ENCODE measurements around the gene PROCR.
"Not testable (repeated sequence)": the region's sequence is repeated elsewhere in the genome, so short reads cannot be mapped to it uniquely, and the experiment has no call there.

- TF ChIP-seq, protein P1, sequence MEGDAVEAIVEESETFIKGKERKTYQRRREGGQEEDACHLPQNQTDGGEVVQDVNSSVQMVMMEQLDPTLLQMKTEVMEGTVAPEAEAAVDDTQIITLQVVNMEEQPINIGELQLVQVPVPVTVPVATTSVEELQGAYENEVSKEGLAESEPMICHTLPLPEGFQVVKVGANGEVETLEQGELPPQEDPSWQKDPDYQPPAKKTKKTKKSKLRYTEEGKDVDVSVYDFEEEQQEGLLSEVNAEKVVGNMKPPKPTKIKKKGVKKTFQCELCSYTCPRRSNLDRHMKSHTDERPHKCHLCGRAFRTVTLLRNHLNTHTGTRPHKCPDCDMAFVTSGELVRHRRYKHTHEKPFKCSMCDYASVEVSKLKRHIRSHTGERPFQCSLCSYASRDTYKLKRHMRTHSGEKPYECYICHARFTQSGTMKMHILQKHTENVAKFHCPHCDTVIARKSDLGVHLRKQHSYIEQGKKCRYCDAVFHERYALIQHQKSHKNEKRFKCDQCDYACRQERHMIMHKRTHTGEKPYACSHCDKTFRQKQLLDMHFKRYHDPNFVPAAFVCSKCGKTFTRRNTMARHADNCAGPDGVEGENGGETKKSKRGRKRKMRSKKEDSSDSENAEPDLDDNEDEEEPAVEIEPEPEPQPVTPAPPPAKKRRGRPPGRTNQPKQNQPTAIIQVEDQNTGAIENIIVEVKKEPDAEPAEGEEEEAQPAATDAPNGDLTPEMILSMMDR (conservative IDR thresholded peaks at IDR 0.05; ENCODE audit: low read depth, low read length) = not testable (repeated sequence)
- not testable (repeated sequence) for TF ChIP-seq EZH2phosphoT487 (IDR thresholded peaks at IDR 0.05; ENCODE audit: borderline replicate concordance, low read length)
Observed at GRCh38 chr20:35189223-35189622, 17.4 kb downstream of the PROCR start.
